CD4-positive, alpha-beta T cell treated with Interleukin-1 beta for 1 hour (primary cell): Measurements from ENCODE around the gene RNF123.

Source experiments
- DNase-seq, 2 donors: peaks; one replicate each; pipeline ENCODE4 v3.0.0-alpha.2; 2020 to 2022

RNF123 gene

DNA sequence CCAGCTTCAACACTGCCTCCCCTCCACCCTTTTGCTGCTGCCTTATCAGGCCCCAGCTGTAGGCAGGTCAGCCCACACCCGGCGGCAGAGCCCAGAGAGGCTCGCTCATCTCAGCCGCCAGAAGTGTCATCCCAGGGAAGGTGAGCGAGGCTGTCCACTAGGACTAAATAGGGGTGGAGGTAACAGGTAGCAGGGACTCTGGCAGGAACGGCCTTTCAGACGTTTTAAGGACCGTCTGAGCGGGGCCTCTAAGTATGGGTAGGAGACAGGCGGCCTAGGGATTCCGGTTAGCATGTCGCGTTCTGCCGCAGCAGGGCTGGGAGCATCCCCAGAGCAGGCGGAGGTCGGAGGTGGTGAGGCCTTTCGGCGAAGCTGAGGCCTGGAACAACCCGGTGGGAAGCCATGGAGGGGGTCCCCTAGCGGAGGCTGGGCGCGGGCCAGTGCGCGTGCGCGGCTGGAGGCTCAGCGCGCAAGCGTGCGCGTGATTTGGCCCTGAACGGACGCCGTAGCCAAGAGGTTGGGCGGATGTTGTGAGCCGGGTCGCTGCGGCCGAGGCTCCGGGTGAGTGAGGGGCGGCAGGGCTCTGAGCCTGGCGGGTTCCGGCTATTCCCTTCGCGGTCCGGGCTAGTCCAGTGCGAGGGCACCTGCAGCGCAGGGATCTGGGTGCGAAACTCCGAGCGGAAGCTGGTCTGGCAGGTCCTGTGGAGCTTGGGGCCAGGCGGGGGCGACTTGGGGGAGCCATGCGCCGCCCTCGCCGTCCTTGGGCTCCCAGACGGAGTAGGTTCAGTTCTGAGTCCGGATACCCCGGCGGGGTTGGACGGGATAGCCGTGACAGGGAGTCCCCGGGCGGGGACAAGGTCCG is at the start of gene RNF123, which contains the start of gene MST1:
Gene RNF123, plus strand, starts transcription at position 512 of the 862 bp plus-strand sequence. CDS start 1,609 bp downstream, outside the sequence.
Gene MST1, minus strand, starts transcription at position 429 of the 862 bp plus-strand sequence. CDS start 783 bp downstream, outside the sequence.
- peak; percentile 91 to 94 for DNase-seq

DNA sequence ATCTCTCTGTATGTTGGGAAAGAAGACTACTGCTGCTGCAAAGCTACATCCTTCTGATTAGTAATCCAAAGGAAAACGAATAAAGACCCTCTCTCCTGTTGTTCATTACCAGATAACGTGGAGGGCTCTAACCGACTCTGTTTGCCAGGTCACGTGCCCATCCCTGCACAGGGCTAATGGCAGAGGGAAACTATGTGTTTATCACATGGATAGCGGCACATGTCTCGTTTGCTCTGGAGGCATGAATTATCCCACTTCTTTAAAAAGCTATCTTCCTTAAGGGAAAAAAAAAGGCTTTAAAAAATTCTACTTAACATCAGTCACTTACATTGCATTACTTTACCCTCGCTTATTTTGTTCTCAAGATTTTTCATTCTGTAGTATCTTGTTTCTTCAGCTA is 48.1 kb upstream of the RNF123 start:
- no peak for DNase-seq

DNA sequence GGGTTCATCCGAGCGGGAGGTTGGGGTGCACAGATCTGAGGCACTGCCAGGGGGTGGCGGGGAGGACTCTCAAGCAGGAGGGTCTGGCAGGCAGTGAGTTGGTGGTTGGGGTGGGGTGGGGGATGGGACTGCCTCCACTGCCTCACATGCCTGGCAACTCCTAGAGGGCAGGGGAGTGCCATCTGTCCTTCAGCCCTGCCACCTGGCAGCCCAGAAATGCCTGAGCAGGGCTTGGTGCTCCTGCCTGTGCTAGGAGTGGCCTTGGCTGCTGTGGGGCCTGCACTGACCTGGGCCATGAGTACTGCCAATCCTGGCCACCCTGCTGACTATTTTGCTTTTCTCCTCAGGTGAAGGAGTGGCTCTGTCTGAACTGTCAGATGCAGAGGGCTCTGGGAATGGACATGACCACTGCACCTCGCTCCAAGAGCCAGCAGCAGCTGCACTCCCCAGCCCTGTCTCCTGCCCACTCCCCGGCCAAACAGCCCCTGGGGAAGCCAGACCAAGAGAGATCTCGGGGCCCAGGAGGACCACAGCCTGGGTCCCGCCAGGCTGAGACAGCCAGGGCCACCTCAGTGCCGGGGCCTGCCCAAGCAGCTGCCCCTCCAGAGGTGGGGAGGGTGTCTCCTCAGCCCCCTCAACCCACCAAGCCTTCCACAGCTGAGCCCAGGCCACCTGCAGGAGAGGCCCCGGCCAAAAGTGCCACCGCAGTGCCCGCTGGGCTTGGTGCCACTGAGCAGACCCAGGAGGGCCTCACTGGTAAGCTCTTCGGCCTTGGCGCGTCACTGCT is 47.2 kb upstream of the RNF123 start:
- DNase-seq, result no peak

DNA sequence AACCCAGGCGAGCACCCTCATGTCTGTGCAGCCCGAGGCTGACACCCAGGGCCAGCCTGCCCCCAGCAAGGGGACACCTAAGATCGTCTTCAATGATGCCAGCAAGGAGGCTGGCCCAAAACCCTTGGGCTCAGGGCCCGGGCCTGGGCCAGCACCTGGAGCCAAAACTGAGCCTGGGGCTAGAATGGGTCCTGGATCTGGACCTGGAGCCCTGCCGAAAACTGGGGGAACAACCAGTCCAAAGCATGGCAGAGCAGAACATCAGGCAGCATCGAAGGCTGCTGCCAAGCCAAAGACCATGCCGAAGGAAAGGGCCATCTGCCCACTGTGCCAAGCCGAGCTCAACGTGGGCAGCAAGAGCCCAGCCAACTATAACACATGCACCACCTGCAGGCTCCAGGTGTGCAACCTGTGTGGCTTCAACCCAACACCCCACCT is 46.6 kb upstream of the RNF123 start:
- no peak for DNase-seq

DNA sequence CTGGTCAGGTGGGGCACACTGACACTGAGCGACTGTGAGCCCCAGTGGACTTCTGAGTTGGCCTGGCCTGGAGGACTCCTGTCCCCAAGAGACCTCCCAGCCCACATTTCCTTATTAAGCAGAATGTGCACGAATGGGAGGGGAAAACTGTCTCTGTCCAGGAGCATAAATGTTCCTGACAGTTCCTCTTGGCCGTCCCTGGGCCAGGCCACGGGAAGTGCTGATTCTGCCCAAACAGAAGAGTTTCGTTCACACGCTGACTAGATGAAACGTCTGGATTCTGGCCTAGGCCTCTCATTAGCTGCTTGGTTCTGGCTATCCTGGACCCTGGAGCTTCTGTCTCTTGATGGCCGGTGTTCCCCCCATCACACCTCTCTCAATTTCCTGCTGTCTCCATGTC is 44.7 kb upstream of the RNF123 start:
- DNase-seq, result no peak

DNA sequence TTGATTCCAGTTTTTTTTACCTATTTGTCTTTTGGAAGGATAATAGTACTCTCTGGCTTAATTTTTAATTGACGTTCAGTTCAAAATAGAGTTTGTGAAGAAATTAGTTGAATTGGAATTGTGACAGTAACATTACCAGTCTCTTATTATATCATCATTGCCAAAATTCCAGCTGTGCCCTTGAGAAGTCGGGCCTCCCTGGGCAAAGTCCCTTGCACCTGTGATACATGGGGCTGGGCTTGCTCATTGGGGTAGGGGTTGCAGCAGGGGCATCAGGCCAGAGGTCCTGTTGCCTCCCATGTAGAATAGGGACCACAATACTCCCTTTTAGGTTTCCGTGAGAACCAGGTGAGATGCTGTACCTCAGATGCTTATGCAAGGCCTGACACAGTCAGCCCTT is 43.1 kb upstream of the RNF123 start:
- DNase-seq, result no peak

DNA sequence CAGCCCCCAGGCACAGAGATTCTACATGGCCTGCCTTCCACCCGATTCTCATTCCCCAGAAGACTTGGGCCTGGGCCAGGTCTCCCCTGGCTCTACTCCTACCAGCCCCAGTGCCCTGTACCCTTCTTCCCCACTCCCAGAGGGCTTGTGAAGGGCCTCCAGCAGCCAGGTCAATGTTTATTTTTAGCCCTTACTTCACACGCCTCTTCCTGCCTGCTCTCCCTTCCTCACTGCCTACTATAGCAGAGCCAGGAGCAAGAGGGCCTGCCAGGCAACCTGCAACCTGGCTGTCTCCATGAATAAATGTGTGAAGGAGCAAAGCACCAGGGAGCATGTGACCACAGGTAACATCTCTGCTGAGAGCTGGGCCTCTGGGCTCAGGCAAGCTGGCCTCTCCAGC is 41.6 kb upstream of the RNF123 start:
- no peak for DNase-seq

DNA sequence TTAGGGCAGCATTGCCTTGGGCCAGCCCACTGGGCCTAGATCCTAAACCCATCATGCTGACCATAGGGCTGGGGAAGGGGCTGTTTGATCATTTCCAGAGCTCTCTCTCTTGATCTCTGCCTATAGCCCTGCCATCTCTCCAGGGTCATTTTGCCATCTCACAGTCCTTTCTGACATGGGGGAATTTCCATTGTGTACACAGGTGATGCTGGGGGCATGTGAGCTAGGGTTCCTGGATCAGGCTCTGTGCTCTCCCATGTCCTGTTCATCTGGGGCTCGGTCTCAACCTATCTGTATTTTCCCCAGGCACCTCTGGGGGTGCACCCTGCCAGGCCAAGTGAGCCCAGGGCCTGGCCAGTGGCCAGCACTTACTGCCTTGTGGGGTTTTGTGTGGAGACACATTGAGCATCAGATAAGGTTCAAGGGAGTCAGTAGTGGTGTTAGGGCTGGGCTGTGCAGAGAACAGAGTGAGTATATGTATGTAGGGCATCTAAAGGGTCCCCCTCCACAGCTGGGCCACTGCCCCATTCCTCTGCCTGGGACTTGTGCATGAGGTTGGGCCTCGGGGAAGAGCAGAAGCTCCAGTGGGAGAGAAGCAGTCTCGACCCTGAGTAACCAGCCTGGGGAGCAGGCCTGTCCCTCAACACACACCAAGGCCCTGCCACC is 40.9 kb upstream of the RNF123 start:
- DNase-seq, result no peak

DNA sequence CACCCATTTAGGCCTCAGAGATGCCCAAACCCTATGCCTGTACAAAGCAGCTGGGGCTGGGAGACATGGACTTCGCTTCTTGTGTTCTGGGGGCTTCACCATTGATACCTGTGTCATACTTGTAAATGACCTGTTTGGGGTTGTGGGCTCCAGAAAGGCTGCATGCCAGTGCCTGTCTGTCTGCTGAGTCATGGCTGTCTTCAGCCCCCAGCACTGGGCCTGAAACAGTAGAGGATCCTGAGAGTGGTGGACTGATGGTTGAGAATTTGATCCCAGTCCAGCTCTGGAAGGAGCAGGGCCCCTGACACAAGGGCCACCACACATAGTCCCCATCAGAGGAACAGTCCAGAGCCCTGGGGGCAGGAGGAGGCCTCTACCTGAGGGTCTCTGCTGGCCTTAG is 39.8 kb upstream of the RNF123 start:
- DNase-seq, result no peak

DNA sequence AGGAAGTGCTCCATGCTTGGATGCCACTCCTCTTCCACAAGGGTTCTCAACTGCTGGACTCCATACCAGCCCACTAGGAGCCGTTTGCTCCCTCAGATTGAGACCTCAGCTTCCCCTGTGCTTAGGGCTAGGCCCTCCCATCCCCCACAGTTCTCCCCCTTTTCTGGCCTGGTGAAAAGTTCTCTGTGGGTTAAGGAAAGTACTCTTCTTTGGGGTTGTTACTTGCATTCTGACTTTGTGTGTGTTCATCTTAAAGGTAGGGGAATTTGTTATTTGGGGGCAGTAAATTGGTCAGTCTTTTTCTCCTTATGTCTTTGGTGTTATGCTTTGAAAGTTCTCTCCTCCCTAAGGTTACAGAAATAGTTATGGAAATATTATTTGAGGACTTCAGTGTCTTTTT is 39.2 kb upstream of the RNF123 start:
- DNase-seq, result no peak

DNA sequence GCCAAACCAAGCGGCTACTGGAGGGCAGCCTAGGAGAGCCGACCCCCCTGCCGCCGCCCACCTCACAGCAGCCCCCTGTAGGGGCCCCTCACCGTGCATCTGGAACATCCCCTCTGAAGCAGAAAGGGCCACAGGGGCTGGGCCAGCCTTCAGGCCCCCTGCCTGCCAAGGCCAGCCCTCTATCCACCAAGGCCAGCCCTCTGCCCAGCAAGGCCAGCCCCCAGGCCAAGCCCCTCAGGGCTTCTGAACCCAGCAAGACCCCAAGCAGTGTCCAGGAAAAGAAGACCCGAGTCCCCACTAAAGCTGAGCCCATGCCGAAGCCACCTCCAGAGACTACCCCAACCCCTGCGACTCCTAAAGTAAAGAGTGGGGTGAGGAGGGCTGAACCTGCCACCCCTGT is 38.7 kb upstream of the RNF123 start:
- no peak for DNase-seq

DNA sequence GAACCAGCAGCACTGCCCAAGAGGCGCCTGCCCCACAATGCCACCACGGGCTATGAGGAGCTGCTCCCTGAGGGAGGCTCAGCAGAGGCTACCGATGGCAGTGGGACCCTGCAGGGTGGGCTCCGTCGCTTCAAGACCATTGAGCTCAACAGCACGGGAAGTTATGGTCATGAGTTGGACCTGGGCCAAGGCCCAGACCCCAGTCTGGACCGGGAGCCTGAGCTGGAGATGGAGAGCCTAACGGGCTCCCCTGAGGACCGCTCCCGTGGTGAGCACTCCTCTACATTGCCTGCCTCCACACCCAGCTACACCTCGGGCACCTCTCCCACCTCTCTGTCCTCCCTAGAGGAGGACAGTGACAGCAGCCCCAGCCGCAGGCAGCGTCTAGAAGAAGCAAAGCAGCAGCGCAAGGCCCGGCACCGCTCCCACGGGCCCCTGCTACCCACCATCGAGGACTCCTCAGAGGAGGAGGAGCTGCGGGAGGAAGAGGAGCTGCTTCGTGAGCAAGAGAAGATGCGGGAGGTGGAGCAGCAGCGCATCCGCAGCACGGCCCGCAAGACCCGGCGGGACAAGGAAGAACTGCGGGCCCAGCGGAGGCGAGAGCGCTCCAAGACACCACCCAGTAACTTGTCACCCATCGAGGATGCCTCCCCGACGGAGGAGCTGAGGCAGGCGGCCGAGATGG is 37.0 kb upstream of the RNF123 start:
- no peak for DNase-seq

DNA sequence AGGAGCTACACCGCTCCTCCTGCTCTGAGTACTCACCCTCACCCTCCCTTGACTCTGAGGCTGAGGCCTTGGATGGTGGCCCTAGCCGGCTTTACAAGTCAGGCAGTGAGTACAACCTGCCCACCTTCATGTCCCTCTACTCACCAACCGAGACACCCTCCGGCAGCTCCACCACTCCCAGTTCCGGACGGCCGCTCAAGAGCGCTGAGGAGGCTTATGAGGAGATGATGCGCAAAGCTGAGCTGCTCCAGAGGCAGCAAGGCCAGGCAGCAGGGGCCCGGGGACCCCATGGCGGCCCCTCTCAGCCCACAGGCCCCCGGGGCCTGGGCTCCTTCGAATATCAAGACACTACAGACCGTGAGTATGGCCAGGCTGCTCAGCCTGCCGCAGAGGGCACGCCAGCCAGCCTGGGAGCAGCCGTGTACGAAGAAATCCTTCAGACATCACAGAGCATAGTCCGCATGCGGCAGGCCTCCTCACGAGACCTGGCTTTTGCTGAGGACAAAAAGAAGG is 36.4 kb upstream of the RNF123 start:
- DNase-seq, result no peak

DNA sequence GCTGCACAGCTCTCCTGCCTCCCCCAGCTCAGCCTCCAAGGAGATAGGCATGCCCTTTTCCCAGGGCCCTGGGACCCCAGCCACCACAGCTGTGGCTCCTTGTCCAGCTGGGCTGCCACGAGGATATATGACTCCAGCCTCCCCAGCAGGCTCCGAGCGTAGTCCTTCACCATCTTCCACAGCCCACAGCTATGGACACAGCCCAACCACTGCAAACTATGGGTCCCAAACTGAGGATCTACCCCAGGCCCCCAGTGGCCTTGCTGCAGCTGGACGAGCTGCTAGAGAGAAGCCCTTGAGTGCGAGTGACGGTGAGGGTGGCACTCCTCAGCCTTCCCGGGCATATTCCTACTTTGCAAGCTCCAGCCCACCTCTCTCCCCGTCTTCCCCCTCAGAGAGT is 35.7 kb upstream of the RNF123 start:
- no peak for DNase-seq

DNA sequence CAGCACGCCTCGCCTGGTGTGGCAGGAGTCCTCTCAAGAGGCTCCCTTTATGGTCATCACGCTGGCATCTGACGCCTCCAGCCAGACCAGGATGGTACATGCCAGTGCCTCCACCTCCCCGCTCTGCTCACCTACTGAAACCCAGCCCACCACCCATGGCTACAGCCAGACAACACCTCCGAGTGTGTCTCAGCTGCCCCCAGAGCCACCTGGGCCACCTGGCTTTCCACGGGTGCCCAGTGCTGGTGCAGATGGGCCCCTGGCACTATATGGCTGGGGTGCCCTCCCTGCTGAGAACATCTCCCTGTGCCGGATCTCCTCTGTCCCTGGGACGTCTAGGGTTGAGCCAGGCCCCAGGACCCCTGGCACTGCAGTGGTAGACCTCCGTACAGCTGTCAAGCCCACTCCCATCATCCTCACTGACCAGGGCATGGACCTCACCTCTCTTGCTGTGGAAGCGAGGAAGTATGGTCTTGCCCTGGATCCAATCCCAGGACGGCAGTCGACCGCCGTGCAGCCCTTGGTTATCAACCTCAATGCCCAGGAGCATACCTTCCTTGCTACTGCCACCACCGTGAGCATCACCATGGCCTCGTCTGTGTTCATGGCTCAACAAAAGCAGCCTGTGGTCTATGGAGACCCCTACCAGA is 35.1 kb upstream of the RNF123 start:
- no peak for DNase-seq

DNA sequence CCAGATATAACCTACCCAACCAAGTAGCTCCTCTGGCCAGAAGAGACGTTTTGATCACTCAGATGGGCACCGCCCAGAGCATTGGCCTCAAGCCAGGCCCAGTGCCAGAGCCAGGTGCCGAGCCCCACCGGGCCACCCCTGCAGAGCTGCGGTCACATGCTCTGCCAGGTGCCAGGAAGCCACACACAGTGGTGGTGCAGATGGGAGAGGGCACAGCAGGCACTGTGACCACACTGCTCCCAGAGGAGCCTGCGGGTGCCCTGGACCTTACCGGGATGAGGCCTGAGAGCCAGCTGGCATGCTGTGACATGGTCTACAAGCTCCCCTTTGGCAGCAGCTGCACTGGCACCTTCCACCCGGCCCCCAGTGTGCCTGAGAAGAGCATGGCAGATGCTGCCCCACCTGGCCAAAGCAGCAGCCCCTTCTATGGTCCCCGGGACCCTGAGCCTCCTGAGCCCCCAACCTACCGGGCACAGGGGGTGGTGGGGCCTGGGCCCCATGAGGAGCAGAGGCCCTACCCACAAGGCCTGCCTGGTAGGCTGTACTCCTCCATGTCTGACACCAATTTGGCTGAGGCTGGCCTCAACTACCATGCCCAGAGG is 34.3 kb upstream of the RNF123 start:
- DNase-seq, result no peak

DNA sequence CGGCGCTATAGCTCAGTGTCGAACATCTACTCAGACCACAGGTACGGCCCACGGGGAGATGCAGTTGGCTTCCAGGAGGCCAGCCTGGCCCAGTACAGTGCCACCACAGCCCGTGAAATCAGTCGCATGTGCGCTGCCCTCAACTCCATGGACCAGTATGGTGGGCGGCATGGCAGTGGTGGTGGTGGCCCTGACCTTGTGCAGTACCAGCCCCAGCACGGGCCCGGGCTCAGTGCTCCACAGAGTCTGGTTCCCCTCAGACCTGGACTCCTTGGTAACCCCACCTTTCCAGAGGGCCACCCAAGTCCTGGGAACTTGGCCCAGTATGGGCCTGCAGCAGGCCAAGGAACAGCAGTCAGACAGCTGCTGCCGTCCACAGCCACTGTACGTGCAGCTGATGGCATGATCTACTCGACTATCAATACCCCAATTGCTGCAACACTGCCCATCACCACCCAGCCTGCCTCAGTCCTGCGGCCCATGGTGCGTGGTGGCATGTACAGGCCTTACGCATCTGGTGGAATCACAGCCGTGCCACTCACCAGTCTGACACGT is 33.5 kb upstream of the RNF123 start:
- DNase-seq, result no peak

DNA sequence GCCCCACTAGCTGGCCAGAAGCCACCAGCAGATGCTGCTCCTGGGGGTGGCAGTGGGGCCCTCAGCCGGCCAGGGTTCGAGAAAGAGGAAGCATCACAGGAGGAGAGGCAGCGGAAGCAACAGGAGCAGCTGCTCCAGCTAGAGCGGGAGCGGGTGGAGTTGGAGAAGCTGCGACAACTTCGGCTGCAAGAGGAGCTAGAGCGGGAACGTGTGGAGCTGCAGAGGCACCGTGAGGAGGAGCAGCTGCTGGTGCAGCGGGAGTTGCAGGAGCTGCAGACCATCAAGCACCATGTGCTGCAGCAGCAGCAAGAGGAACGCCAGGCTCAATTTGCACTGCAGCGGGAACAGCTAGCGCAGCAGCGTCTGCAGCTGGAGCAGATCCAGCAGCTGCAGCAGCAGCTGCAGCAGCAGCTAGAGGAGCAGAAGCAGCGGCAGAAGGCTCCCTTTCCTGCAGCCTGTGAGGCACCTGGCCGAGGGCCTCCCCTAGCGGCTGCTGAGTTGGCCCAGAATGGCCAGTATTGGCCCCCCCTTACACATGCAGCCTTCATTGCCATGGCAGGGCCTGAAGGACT is 32.7 kb upstream of the RNF123 start:
- no peak for DNase-seq

DNA sequence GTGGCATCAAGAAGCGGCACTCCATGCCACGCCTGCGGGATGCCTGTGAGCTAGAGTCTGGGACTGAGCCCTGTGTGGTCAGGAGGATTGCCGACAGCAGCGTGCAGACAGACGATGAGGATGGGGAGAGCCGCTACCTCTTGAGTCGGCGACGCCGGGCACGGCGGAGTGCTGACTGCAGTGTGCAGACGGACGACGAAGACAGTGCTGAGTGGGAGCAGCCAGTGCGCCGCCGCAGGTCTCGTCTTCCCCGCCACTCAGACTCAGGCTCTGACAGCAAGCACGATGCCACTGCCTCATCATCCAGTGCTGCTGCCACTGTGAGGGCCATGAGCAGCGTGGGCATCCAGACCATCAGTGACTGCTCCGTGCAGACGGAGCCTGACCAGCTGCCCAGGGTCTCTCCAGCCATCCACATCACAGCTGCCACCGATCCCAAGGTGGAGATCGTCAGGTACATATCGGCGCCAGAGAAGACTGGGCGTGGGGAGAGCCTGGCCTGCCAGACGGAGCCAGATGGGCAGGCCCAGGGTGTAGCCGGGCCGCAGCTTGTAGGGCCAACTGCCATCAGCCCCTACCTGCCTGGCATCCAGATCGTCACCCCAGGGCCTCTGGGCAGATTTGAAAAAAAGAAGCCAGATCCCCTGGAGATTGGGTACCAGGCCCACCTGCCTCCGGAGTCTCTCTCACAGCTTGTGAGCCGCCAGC is 32.0 kb upstream of the RNF123 start:
- DNase-seq, result no peak

DNA sequence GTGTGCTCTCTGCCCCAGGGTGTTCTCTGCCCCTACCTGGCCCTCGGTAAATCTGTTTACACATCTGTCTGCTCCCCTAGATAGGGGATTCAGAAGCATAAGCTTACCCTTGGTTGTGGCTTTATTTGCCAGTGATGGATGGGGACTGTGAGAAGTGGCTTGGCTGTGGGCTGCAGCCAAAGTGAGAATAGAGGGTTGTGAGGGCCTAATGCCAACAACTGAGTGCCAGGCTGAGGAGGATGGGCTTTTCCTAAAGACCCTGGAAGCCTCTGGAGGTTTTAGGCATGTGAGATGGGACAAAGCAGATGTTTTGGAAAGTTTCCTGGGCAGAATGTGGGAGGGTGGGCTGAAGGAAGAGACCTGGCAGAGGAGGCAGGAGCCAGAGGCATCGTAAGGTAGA is 30.6 kb upstream of the RNF123 start:
- no peak for DNase-seq
